Kidney glomerular epithelial cell (primary cell): ENCODE results near the gene ANKMY1.
"Not testable (repeated sequence)": the region's sequence is repeated elsewhere in the genome, so short reads cannot be mapped to it uniquely, and the experiment has no call there.

Source experiments
- DNase-seq: peaks from one replicate; lab custom pipeline; 2025; lab: John Stamatoyannopoulos, UW

The ANKMY1 gene

GRCh38 chr2:240502430-240503121 is 55.2 kb downstream of the ANKMY1 start:
- DNase-seq = no peak

- DNase-seq = no peak
Measured at GRCh38 chr2:240502059-240502429, 55.7 kb downstream of the ANKMY1 start.

- DNase-seq = no peak
Measured at GRCh38 chr2:240501531-240501991, 56.2 kb downstream of the ANKMY1 start.

- DNase-seq = no peak
Measured at GRCh38 chr2:240500561-240501423, 57.0 kb downstream of the ANKMY1 start.

GRCh38 chr2:240499309-240500301 is 58.2 kb downstream of the ANKMY1 start:
- DNase-seq = no peak

- no peak for DNase-seq
Measured at GRCh38 chr2:240498958-240499260, 58.9 kb downstream of the ANKMY1 start.

GRCh38 chr2:240498171-240498957 is 59.4 kb downstream of the ANKMY1 start:
- DNase-seq = no peak

GRCh38 chr2:240497082-240497481 is 60.7 kb downstream of the ANKMY1 start:
- DNase-seq = not testable (repeated sequence)

- DNase-seq = not testable (repeated sequence)
Measured at GRCh38 chr2:240494942-240495341, 62.8 kb downstream of the ANKMY1 start.

- no peak for DNase-seq
Measured at GRCh38 chr2:240494194-240494793, 63.5 kb downstream of the ANKMY1 start.

GRCh38 chr2:240491483-240491882 is 66.3 kb downstream of the ANKMY1 start:
- DNase-seq = no peak

GRCh38 chr2:240482141-240482540 is 75.6 kb downstream of the ANKMY1 start:
- no peak for DNase-seq

GRCh38 chr2:240481720-240482119 is 76.1 kb downstream of the ANKMY1 start:
- DNase-seq = no peak

GRCh38 chr2:240480834-240481623 is 76.8 kb downstream of the ANKMY1 start:
- DNase-seq = no peak

- no peak for DNase-seq
Measured at GRCh38 chr2:240479111-240479501, 78.7 kb downstream of the ANKMY1 start.

- DNase-seq = no peak
Measured at GRCh38 chr2:240478346-240479110, 79.3 kb downstream of the ANKMY1 start.

GRCh38 chr2:240477916-240478315 is 79.9 kb downstream of the ANKMY1 start:
- DNase-seq = no peak

GRCh38 chr2:240473211-240473610 is 84.6 kb downstream of the ANKMY1 start:
- no peak for DNase-seq

GRCh38 chr2:240472078-240472790 is 85.6 kb downstream of the ANKMY1 start:
- DNase-seq = no peak
